Adrenal gland (tissue), 5 donors: Measurements from ENCODE around the gene MRPL57.

Source experiments
- POLR2A ChIP-seq, 2 donors: fragments of 450-650 bp; IDR thresholded peaks; one replicate each; pipeline ENCODE4 v1.6.1; 2017; ENCODE audit warnings: antibody characterized with exemption in 2 of 2, mild to moderate bottlenecking in 2 of 2, moderate library complexity in 1 of 2
- TF ChIP-seq, protein P1 (sequence below), 6 experiments: fragments of 450-650 bp in 4 of 6; fragments of 200-600 bp in 2 of 6; sonication (generic) in 1 of 6; IDR thresholded peaks; 1 replicate in 5 of 6; 2 replicates in 1 of 6; pipeline versions ENCODE4 v1.5.1 to v1.8.0; 2016 to 2021; ENCODE audit warnings: antibody characterized with exemption in 6 of 6, mild to moderate bottlenecking in 2 of 6, moderate library complexity in 1 of 6
- donor health status: DM: no; HTN: no; CAD: no.

DNA sequence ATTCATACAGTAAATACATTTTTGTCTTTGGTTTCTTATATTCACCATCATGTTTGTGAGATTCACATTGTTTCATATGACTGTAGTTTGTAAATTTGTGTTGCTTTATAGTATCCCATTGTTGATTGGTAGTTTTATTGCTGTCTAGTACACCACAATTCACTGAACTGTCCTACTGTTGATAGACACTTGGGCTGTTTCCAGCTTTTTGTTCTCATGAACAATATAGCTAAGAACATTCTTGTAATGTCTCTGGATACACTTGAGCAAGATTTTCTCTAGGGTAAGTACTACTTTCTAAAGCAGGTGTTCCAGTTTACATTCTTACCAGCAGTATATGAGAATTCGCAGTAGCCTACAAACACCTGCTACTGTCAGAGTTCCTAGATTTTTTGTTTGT, 37.9 kb upstream of the MRPL57 start:
- TF ChIP-seq, protein P1, sequence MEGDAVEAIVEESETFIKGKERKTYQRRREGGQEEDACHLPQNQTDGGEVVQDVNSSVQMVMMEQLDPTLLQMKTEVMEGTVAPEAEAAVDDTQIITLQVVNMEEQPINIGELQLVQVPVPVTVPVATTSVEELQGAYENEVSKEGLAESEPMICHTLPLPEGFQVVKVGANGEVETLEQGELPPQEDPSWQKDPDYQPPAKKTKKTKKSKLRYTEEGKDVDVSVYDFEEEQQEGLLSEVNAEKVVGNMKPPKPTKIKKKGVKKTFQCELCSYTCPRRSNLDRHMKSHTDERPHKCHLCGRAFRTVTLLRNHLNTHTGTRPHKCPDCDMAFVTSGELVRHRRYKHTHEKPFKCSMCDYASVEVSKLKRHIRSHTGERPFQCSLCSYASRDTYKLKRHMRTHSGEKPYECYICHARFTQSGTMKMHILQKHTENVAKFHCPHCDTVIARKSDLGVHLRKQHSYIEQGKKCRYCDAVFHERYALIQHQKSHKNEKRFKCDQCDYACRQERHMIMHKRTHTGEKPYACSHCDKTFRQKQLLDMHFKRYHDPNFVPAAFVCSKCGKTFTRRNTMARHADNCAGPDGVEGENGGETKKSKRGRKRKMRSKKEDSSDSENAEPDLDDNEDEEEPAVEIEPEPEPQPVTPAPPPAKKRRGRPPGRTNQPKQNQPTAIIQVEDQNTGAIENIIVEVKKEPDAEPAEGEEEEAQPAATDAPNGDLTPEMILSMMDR (IDR thresholded peaks at IDR 0.05), result no peak
- no peak for TF ChIP-seq POLR2A (IDR thresholded peaks at IDR 0.05)
